Muscle layer of duodenum (tissue), 2 donors: ENCODE results near the gene EXOC6B.
"Not testable (repeated sequence)": the region's sequence is repeated elsewhere in the genome, so short reads cannot be mapped to it uniquely, and the experiment has no call there.

Experiments used
- H3K27ac ChIP-seq: one replicate; pipeline ENCODE4 v1.7.0; 2013; ENCODE audit warnings: mild to moderate bottlenecking, low read length
- H3K27me3 ChIP-seq: one replicate; pipeline ENCODE4 v1.7.0; 2013; ENCODE audit warnings: low read depth, mild to moderate bottlenecking, control low read depth, low read length
- H3K36me3 ChIP-seq, 2 donors: one replicate each; pipeline ENCODE4 v1.7.0; 2013; ENCODE audit warnings: low read length in 2 of 2, control low read depth in 1 of 2, mild to moderate bottlenecking in 1 of 2; ENCODE audit not compliant: insufficient read depth in 2 of 2, control insufficient read depth in 1 of 2
- H3K4me1 ChIP-seq, 2 donors: one replicate each; pipeline ENCODE4 v1.7.0; 2013; ENCODE audit warnings: low read length in 2 of 2, mild to moderate bottlenecking in 2 of 2, control low read depth in 1 of 2, moderate library complexity in 1 of 2; ENCODE audit not compliant: insufficient read depth in 2 of 2, control insufficient read depth in 1 of 2
- H3K4me3 ChIP-seq, 2 donors: one replicate each; pipeline ENCODE4 v1.7.0; 2013; ENCODE audit warnings: low read length in 2 of 2, low read depth in 1 of 2, mild to moderate bottlenecking in 1 of 2
- H3K9me3 ChIP-seq, 2 donors: one replicate each; pipeline ENCODE4 v1.7.0; 2013; ENCODE audit warnings: low read length in 2 of 2, control low read depth in 1 of 2, mild to moderate bottlenecking in 1 of 2; ENCODE audit not compliant: control insufficient read depth in 1 of 2
- donor health status: healthy.

Gene EXOC6B

DNA sequence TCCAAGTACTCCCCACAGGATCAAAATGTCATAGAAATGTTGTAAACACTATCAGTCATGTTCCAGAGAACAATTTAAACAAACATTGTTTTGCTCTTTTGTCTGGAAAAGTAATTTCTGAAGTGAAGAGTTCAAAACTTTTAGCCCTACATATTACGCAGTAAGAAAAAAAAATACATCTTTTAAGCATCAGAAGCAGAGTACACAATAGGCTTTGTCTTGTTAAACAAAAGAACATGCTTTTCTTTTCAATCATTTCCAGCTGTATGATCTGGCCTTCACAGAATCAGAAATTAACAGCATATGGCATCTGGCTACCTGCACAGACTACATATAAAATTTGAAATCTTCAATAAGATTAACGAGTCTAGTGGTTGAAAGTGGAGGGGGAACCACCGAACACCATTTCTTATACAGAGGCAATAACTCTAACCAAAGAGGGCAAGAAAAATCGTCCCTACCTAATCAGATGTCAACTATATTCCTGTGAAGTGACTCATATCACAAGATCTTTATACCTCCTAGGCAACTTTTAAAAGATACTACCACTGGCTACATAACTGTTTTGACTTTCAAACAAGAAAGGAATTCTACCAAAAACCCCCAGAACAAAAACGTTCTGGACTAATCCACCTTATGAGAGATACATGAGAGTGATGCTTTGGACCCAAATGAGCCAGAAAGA is 149.3 kb downstream of the EXOC6B start:
- no peak overlapping the region for H3K4me3 ChIP-seq
- no peak overlapping the region for H3K27ac ChIP-seq
- H3K4me1 ChIP-seq = no peaks in the 10 kb centered on the region
- no peaks in the 10 kb centered on the region for H3K9me3 ChIP-seq
- no peaks in the 10 kb centered on the region for H3K36me3 ChIP-seq
- no peaks in the 10 kb centered on the region for H3K27me3 ChIP-seq

DNA sequence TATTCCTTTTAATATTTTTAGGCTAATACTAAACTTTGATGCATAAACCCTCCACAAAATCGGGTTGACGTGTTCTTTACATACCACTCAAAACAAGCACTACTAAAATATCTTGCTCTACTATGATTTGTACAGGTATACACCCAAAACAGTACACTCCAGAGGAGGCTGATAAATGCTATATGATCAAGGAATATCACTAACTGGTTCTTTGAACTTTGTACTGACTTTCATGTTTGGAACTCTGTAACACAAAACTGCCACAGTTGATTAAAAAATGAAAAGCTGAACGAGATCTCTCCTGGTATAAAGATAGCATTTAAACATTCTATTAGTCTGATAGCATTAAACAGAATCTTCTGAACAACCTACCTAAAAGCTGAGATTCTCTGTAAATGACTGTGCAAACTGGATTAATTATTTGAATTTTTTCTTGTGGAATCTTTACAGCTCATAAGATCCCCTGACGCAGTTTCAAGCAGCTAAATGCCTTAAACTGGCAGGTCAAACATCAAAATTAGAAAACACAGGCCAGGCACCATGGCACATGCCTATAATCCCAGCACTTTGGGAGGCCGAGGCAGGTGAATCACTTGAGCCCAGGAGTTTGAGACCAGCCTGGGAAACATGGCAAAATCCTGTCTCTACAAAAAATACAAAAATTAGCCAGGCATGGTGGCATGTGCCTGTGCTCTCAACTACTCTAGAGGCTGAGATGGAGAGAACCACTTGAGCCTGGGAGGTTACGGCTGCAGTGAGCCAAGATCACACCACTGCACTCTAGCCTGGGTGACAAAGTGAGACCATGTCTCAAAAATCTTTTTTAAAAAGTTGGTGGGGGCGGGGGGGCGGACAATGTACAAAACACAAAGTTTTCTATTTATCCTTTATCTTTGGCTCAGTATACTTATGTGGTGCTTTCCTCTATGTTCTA is 150.6 kb downstream of the EXOC6B start:
- no peaks in the 10 kb centered on the region for H3K36me3 ChIP-seq
- H3K4me3 ChIP-seq = no peak overlapping the region
- no peaks in the 10 kb centered on the region for H3K9me3 ChIP-seq
- no peaks in the 10 kb centered on the region for H3K27me3 ChIP-seq
- no peaks in the 10 kb centered on the region for H3K4me1 ChIP-seq
- H3K27ac ChIP-seq = no peak overlapping the region

DNA sequence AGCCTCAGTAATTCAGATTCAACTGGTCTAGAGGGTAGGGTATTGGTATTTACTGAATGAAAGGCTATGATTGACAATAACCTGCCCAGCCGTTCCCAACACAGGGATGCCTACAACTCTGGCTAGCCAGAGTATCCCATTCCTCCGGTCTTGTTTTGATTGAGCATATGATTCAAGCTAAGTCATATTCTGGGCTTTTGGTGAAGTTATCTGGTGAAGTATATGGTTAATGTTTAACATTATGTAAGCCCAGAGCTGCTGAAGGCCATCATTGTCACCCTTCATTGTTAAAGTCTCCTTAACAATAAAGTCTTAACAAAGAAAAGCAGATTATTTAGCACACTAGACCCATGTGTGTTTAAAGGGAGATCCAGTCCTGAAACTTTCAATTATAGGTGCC is 152.6 kb downstream of the EXOC6B start:
- no peaks in the 10 kb centered on the region for H3K4me1 ChIP-seq
- H3K4me3 ChIP-seq = no peak overlapping the region
- peaks cover 0 to under 1% of the 10 kb centered on the region in 2 donors for H3K9me3 ChIP-seq
- no peak overlapping the region for H3K27ac ChIP-seq
- no peaks in the 10 kb centered on the region for H3K36me3 ChIP-seq
- H3K27me3 ChIP-seq = no peaks in the 10 kb centered on the region

GRCh38 chr2:72669121-72669520 is 156.7 kb downstream of the EXOC6B start:
- no peak overlapping the region for H3K27ac ChIP-seq
- H3K27me3 ChIP-seq = no peaks in the 10 kb centered on the region
- peaks cover 0 to 22% of the 10 kb centered on the region in 2 donors for H3K9me3 ChIP-seq
- no peaks in the 10 kb centered on the region for H3K4me1 ChIP-seq
- no peak overlapping the region for H3K4me3 ChIP-seq
- H3K36me3 ChIP-seq = peaks cover 0 to 13% of the 10 kb centered on the region in 2 donors

DNA sequence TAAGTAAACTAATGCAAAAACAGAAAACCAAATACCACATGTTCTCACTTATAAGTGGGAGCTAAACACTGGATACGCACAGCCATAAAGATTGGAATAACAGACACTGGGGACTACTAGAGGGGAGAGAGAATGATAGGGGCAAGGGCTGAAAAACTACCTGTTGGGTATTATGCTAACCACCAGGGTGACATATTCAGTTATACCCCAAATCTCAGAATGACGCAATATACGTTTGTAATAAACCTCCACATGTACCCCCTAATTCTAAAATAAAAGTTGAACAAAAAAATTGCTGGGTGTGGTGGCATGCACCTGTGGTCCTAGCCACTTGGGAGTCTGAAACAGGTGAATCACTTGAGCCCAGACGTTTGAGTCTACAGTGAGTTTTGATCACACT is 157.2 kb downstream of the EXOC6B start:
- peaks cover 0 to 22% of the 10 kb centered on the region in 2 donors for H3K9me3 ChIP-seq
- no peak overlapping the region for H3K27ac ChIP-seq
- H3K27me3 ChIP-seq = no peaks in the 10 kb centered on the region
- H3K36me3 ChIP-seq = peaks cover 0 to 13% of the 10 kb centered on the region in 2 donors
- no peak overlapping the region for H3K4me3 ChIP-seq
- no peaks in the 10 kb centered on the region for H3K4me1 ChIP-seq

DNA sequence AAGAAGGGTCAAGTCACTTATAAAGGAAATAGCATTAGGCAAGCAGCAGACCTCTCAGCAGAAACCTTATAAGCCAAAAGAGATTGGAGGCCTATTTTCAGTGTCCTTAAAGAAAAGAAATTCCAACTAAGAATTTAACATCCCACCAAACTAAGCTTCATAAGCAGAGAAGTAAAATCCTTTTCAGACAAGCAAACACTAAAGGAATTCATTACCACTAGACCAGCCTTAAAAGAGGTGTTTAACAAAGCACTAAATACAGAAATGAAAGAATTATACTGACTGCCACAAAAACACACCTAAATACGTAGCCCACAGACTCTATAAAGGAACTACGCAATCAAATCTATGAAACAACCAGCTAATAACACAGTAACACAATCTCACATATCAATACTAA is 160.4 kb downstream of the EXOC6B start:
- H3K27ac ChIP-seq = no peak overlapping the region
- H3K36me3 ChIP-seq = peaks cover 0 to 13% of the 10 kb centered on the region in 2 donors
- no peak overlapping the region for H3K4me3 ChIP-seq
- peaks cover 0 to 22% of the 10 kb centered on the region in 2 donors for H3K9me3 ChIP-seq
- no peaks in the 10 kb centered on the region for H3K27me3 ChIP-seq
- H3K4me1 ChIP-seq = no peaks in the 10 kb centered on the region

DNA sequence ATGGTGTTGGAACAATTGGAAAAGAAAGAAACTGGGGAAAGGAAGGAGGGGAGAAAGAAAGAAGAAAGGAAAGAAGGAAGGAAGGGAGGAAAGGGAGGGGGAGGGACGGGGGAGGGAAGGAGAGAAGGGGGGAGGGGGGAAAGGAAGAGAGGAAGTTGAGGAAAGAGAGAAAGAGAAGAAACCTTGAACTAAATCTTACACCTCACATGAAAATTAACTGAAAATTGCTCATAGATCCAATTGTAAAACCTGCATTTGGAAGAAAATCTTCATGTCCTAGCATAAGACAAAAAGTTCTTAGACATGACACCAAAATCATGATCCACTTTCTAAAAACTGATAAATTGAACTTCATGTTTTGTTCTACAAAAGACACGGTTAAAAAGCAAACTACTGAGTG is 163.8 kb downstream of the EXOC6B start:
- Histone ChIP-seq H3K4me1 (no peaks in the 10 kb centered on the region), H3K27me3 (no peaks in the 10 kb centered on the region), H3K4me3 (no peak overlapping the region), H3K36me3 (peaks cover 0 to 13% of the 10 kb centered on the region in 2 donors), H3K9me3 (peaks cover 0 to 11% of the 10 kb centered on the region in 2 donors), H3K27ac (no peak overlapping the region)

DNA sequence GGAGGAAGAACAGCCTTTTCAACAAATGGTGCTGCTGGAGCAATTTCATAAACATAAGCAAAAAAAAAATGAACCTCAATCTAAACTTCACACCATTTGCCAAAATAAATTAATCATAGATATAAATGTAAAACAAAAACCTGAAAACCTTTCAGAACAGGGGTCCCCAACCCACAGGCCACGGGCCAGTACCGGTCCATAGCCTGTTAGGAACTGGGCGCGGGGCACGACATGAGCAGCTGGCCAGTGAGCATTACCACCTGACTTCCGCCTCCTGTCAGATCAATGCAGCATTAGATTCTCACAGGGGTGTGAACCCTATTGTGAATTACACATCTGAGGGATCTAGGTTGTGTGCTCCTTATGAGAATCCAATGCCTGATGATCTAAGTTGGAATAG is 176.0 kb downstream of the EXOC6B start:
- Histone ChIP-seq H3K9me3 (peaks cover 0 to 2% of the 10 kb centered on the region in 2 donors), H3K27ac (no peak overlapping the region)

GRCh38 chr2:72641221-72641620 is 184.6 kb downstream of the EXOC6B start:
- not testable (repeated sequence) for H3K27me3 ChIP-seq, H3K4me3 ChIP-seq, H3K27ac ChIP-seq, H3K36me3 ChIP-seq, H3K4me1 ChIP-seq, H3K9me3 ChIP-seq

More for the DNA sequence above, 176.0 kb downstream of the EXOC6B start:
- Histone ChIP-seq H3K4me3 (no peak overlapping the region), H3K4me1 (no peaks in the 10 kb centered on the region), H3K27me3 (no peaks in the 10 kb centered on the region), H3K36me3 (no peaks in the 10 kb centered on the region)

DNA sequence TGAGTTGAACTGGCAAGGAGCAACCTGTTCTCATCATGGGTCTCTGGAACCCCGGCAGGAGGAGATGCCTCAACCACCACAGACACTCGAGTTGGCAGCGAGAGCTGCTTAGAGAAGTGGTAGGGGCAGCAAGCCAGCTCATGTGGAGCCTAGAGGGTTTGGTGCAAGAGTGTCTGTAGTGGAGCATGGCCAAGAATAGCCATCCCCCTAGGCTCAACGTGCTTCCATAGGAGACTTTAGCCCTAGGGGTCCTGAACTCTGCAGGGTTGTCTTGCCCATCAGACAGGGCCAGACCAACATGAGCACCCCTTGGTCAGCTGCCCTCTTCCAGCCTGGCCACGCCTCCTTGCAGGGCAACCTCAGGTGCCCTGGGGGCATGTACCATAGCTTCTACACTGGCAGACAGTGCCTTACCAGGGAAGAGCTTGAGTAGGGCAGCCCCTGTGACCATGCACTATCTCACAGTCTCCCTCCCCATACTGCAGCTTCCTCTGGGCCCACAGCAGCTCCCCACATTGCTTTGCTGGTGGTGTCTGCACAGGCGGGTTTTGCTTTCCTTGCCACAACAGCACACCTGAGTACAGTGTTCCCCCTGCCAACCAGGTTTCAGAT is 187.1 kb downstream of the EXOC6B start:
- no peaks in the 10 kb centered on the region for H3K27me3 ChIP-seq
- H3K4me1 ChIP-seq = no peaks in the 10 kb centered on the region
- no peaks in the 10 kb centered on the region for H3K36me3 ChIP-seq
- H3K27ac ChIP-seq = no peak overlapping the region
- H3K9me3 ChIP-seq = no peaks in the 10 kb centered on the region
- H3K4me3 ChIP-seq = no peak overlapping the region

- Histone ChIP-seq H3K36me3 (no peaks in the 10 kb centered on the region), H3K27me3 (no peaks in the 10 kb centered on the region), H3K4me1 (no peaks in the 10 kb centered on the region), H3K27ac (no peak overlapping the region), H3K4me3 (no peak overlapping the region), H3K9me3 (no peaks in the 10 kb centered on the region)
These were observed 189.6 kb downstream of the EXOC6B start for GRCh38 chr2:72636210-72636609.
